ENCODE measurements around the gene PNMA6E. TPM values are rescaled to one million over a fixed set of nuclear protein-coding genes. Genes with fewer than 3 reads are reported as not detected.
A peak's percentile ranks its signal among the peaks of the same experiment; 100 is the strongest.
"Not testable (repeated sequence)": the region's sequence is repeated elsewhere in the genome, so short reads cannot be mapped to it uniquely, and the experiment has no call there.

The PNMA6E gene
- polyA plus RNA-seq, 2 of the 4 experiments (the other 2 are of a cell fraction) = not detected

DNA sequence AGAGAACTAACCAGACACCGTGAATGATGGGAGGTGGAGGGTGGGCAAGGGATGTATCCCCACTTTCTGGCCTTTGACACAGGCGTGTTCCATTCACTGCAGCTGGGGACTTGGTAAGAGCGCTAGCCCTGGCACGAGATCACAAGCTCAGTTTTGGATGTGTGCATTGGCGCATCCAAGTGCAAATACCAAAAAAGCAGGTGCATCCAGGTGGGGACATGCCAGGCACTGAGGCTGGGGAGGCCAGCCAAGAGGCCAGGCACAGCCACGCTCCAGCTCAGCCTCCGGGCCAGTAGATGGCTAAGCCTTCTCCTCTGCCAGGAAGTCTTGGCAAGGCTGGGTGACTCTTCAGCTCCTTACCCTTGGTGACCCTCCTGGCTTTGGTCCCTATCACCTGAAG lies 5.8 kb upstream of the PNMA6E start:
- CTCF ChIA-PET = interaction anchor here (1.6 kb wide), 2 partner anchors 53 to 374 kb away, joined by 3 read pairs; no protein-coding TSS in a partner anchor
- DNase-seq (ENCODE audit: low read depth in 1 of 2, low spot score in 1 of 2) (no peak), FAIRE-seq (no peak), ATAC-seq (no peak)
- Histone ChIP-seq H3K9me3 (no peaks in the 10 kb centered on the region), H3K4me1 (no peaks in the 10 kb centered on the region), H3K4me3 (no peak overlapping the region), H3K27ac (no peak overlapping the region), H3K4me2 (no peak overlapping the region)
- POLR2A ChIA-PET = no interaction called here
- TF ChIP-seq ZFP36 (IDR thresholded peaks at IDR 0.05; ENCODE audit: borderline replicate concordance, partially characterized antibody) (no peak), SMC3 (IDR thresholded peaks at IDR 0.05) (no peak), ZC3H11A (IDR thresholded peaks at IDR 0.05) (no peak)
- TF ChIP-seq, protein P1, sequence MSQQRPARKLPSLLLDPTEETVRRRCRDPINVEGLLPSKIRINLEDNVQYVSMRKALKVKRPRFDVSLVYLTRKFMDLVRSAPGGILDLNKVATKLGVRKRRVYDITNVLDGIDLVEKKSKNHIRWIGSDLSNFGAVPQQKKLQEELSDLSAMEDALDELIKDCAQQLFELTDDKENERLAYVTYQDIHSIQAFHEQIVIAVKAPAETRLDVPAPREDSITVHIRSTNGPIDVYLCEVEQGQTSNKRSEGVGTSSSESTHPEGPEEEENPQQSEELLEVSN (IDR thresholded peaks at IDR 0.05; ENCODE audit: borderline replicate concordance, low read depth) = no peak
- TF ChIP-seq, protein P2, sequence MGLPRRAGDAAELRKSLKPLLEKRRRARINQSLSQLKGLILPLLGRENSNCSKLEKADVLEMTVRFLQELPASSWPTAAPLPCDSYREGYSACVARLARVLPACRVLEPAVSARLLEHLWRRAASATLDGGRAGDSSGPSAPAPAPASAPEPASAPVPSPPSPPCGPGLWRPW (IDR thresholded peaks at IDR 0.05) = no peak
- WGBS (ENCODE audit: missing lambda C conversion rate) = 31% methylated on average over 7 of the region's 7 CpGs

DNA sequence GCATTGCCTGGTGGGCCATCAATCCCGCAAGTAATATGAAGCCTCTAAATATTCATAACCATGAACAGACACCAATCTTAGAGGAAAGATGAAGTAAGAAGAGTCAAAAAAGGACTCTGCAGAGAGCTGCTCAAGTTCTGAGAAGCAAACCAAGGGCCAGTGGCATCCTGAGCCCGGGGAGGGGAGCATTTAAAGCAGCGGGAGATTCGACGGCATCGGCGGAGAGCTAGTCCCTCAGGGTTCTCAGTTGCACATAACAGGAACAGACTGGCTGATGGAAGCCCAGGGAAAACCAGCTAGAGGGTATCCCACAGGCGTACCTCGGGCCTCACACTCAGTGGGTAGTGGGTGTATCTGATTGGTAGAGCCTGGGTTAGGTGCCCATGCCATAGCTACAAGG lies 4.9 kb upstream of the PNMA6E start:
- no peaks in the 10 kb centered on the region for H3K4me1 ChIP-seq
- POLR2A ChIA-PET = no interaction called here
- no peak for TF ChIP-seq EHMT2 (IDR thresholded peaks at IDR 0.05; ENCODE audit: low read depth)
- no peak for TF ChIP-seq GATA3 (IDR thresholded peaks at IDR 0.05; ENCODE audit: borderline replicate concordance)
- H3K9me3 ChIP-seq = no peaks in the 10 kb centered on the region
- DNase-seq (ENCODE audit: low read depth in 1 of 2, low spot score in 1 of 2) (no peak), ATAC-seq (no peak), FAIRE-seq (no peak)
- H3K4me2 ChIP-seq = no peak overlapping the region
- 61% methylated on average over 9 of the region's 9 CpGs for WGBS (ENCODE audit: missing lambda C conversion rate)
- no peak overlapping the region for H3K27ac ChIP-seq
- no peak overlapping the region for H3K4me3 ChIP-seq
- CTCF ChIA-PET = interaction anchor here (1.5 to 1.7 kb wide), 4 partner anchors 13 to 373 kb away, joined by 3 to 4 read pairs (median 3); no protein-coding TSS in a partner anchor

DNA sequence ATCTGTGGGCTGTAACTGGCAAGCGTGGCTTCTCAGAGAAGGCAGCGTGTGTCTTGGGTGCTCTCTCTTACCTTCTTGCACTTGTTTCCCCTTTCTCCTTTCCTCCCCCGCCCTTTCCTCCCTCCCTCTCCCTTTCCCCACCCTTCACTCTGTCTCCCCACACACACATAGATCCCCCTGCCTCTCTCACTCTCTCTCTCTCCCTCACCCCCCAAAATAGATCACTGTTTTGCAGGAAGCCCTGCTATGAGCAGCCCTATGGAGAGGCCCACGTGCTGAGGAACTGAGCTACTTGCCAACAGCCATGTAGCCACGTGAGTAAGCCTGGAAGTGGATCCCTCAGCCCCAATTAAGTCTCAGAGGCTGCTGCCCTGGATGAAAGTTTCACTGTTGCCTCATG lies 4.3 kb upstream of the PNMA6E start:
- Histone ChIP-seq H3K4me2 (no peak overlapping the region), H3K4me3 (no peak overlapping the region), H3K27ac (no peak overlapping the region), H3K4me1 (no peaks in the 10 kb centered on the region), H3K9me3 (no peaks in the 10 kb centered on the region)
- WGBS (ENCODE audit: missing lambda C conversion rate) = 22% methylated on average over 4 of the region's 5 CpGs
- TF ChIP-seq, protein P3, sequence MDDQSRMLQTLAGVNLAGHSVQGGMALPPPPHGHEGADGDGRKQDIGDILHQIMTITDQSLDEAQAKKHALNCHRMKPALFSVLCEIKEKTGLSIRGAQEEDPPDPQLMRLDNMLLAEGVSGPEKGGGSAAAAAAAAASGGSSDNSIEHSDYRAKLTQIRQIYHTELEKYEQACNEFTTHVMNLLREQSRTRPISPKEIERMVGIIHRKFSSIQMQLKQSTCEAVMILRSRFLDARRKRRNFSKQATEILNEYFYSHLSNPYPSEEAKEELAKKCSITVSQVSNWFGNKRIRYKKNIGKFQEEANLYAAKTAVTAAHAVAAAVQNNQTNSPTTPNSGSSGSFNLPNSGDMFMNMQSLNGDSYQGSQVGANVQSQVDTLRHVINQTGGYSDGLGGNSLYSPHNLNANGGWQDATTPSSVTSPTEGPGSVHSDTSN (IDR thresholded peaks at IDR 0.05) = no peak
- TF ChIP-seq SMC3 (IDR thresholded peaks at IDR 0.05) = no peak
- no peak for TF ChIP-seq RNF2 (IDR thresholded peaks at IDR 0.05; ENCODE audit: borderline replicate concordance, low read depth)
- TF ChIP-seq RFX5 (IDR thresholded peaks at IDR 0.05) = no peak
- TF ChIP-seq SREBF2 (IDR thresholded peaks at IDR 0.05) = no peak
- TF ChIP-seq, protein P4, sequence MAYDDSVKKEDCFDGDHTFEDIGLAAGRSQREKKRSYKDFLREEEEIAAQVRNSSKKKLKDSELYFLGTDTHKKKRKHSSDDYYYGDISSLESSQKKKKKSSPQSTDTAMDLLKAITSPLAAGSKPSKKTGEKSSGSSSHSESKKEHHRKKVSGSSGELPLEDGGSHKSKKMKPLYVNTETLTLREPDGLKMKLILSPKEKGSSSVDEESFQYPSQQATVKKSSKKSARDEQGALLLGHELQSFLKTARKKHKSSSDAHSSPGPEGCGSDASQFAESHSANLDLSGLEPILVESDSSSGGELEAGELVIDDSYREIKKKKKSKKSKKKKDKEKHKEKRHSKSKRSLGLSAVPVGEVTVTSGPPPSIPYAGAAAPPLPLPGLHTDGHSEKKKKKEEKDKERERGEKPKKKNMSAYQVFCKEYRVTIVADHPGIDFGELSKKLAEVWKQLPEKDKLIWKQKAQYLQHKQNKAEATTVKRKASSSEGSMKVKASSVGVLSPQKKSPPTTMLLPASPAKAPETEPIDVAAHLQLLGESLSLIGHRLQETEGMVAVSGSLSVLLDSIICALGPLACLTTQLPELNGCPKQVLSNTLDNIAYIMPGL (CRISPR knock-in tag; IDR thresholded peaks at IDR 0.05; ENCODE audit: borderline replicate concordance) = no peak
- no peak for TF ChIP-seq EHF (CRISPR knock-in tag; IDR thresholded peaks at IDR 0.05)
- TF ChIP-seq JUN (IDR thresholded peaks at IDR 0.05) = no peak
- TF ChIP-seq, protein P5, sequence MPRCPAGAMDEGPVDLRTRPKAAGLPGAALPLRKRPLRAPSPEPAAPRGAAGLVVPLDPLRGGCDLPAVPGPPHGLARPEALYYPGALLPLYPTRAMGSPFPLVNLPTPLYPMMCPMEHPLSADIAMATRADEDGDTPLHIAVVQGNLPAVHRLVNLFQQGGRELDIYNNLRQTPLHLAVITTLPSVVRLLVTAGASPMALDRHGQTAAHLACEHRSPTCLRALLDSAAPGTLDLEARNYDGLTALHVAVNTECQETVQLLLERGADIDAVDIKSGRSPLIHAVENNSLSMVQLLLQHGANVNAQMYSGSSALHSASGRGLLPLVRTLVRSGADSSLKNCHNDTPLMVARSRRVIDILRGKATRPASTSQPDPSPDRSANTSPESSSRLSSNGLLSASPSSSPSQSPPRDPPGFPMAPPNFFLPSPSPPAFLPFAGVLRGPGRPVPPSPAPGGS (IDR thresholded peaks at IDR 0.05) = no peak
- ATAC-seq (no peak), FAIRE-seq (no peak), DNase-seq (ENCODE audit: low read depth in 1 of 2, low spot score in 1 of 2) (no peak)
- CTCF ChIA-PET = interaction anchor here (1.5 to 1.7 kb wide), 3 partner anchors 13 to 56 kb away, joined by 3 to 4 read pairs (median 3); no protein-coding TSS in a partner anchor
- POLR2A ChIA-PET = no interaction called here

DNA sequence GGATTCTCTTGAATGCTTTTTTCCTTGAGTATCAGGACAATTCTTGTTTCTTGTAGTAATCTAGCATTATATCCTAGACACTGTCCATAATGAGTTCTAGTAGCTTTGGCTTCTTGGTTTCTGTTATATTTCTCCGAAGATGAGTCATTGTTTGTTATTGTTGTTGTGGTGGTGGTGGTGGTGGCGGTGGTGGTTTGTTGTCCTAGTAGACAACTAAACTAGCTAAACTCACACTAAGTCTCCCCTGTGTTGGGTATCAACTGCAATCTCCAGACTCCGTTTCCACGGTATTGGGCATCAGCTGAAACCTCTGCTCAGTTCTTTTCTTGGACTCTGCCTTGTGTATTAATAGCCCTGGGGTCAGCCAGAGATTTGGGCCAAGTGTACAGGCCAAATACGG lies 3.2 kb upstream of the PNMA6E start:
- CTCF ChIA-PET = interaction anchor here (0.7 kb wide), 1 partner anchor 461 kb away, joined by 3 read pairs; no protein-coding TSS in a partner anchor
- ATAC-seq; H3K4me3 ChIP-seq; H3K27ac ChIP-seq; DNase-seq (ENCODE audit: low read depth in 1 of 2, low spot score in 1 of 2); H3K4me1 ChIP-seq; H3K4me2 ChIP-seq; POLR2A ChIA-PET; H3K9me3 ChIP-seq: not testable (repeated sequence)
- WGBS (ENCODE audit: missing lambda C conversion rate) = 28% methylated on average over 5 of the region's 5 CpGs
- peak; percentile 68 for FAIRE-seq
